GM21515 (cell line): Measurements from ENCODE around the gene PCNX1.
"Not testable (repeated sequence)": the region's sequence is repeated elsewhere in the genome, so short reads cannot be mapped to it uniquely, and the experiment has no call there.

ENCODE experiments used
- ATAC-seq: cut with Tn5 transposase; IDR thresholded peaks from one replicate; pipeline ENCODE4 v1.9.1; 2021; ENCODE audit not compliant: unreplicated experiment

The PCNX1 gene

DNA sequence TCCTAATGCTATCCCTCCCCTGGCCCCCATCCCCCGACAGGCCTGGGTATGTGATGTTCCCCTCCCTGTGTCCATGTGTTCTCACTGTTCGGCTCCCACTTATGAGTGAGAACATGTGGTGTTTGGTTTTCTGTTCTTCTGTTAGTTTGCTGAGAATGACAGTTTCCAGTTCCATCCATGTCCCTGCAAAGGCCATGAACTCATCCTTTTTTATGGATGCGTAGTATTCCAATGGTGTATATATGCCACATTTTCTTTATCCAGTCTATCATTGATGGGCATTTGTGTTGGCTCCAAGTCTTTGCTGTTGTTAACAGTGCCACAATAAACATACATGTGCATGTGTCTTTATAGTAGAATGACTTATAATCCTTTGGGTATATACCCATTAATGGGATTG is 157.5 kb downstream of the PCNX1 start:
- ATAC-seq: not testable (repeated sequence)

DNA sequence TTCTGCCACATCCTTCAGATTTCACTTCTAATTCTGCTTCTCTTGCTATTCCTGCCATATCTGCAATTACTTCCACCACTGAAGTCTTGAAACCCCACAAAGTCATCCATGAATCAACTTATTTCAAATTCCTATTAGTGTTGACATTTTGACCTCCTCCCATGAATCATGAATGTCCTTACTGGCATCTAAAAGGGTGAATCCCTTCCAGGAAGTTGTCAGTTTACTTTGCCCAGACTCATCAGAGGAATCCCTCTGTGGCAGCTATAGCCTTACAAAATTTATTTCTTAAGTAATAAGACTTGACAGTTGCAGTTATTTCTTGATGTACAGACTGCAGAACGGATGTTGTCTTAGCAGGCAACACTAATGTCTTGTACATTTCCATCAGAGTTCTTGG is 162.9 kb downstream of the PCNX1 start:
- no peak for ATAC-seq

DNA sequence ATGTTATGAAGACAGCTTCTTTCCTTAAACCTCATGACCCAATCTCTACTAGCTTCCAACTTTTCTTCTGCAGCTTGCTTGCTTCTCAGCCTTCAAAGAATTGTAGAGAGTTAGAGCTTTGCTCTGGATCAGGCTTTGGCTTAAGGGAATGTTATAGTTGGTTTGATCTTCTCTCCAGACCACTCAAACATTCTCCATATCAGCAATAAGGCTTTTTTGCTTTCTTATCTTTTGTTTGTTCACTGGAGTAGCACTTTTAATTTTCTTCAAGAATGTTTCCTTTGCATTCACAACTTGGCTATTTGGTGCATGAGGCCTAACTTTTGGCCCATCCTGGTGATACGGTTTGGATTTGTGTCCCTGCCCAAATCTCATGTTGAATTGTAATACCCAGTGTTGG is 163.8 kb downstream of the PCNX1 start:
- no peak for ATAC-seq

DNA sequence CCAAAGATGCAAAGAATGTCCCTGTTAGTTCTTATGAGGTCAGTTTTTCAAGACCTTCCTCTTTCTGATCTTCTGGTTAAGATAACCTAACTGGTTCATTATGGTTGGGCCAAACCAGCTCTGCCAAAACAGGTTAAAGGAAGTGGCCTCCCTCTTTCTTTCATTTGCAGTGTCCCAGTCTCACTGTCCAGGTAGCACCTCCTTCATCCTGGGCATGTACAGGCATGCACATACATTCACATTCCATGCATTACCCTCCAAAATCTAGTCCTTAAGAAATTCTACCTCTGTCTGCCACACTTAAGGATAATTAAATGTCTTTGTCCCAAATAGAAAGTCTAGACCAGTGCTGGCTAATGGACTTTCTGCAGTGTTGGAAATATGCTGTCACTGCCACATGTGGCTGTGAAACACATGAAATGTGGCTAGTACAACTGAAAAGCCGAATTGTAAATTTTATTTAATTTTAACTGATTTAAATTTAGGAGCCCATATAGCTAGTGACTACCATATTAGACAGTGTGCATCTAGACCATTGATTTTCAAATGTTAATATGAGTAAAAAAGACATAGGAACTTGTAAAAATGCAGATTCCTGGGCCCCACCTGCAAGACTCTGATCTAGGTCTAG is 169.3 kb downstream of the PCNX1 start:
- ATAC-seq: no peak

GRCh38 chr14:71078500-71078899 is 171.2 kb downstream of the PCNX1 start:
- ATAC-seq: no peak

GRCh38 chr14:71086567-71086966 is 179.3 kb downstream of the PCNX1 start:
- ATAC-seq: no peak

DNA sequence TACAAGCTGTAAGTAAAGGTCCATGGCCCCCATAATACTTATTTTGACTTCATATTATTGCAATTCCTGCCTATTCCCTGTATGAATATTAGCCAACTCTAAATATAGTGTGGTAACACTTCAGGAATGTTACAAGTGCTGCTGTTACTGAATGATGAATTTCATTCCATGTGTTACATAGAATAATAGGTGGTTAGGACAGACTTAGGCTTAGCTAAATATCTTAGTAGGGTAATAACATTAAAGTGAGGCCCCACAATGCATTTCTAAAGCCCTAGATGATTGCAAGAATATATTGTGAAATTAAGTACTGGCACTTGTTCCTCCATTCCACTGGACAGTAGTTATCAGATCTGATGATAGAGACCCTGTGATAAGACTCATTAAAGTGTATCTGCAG is 182.7 kb downstream of the PCNX1 start:
- no peak for ATAC-seq

DNA sequence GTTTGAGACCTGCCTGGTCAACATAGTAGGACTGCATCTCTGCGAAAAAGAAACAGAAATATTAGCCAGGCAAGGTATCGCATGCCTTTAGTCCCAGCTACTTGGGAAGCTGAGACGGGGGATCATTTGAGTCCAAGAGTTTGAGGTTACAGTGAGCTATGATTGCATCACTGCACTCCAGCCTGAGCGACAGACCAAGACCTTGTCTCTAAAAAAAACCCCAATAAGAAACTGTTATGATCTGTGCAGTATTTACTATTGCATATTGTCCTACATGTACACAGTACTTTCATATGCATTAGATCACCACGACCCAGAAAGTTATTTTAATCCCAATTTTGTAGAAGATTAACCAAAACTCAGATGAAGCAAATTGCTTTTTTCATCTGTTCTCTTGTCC is 187.5 kb downstream of the PCNX1 start:
- no peak for ATAC-seq

DNA sequence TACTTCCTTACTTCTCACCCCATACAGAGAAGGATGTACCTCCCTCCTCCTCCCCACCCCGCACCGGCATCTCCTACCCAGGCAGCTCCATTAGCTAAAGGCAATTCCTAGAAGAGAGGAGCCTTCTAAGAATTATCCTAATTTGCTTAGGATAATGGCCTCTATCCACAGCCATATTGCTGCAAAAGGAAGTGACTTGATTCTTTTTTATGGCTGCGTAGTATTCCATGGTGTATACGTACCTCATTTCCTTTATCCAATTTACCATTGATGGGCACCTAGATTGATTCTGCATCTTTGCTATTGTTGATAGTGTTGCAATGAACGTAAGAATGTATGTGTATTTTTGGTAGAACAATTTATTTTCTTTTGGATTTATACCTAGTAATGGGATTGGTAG is 189.7 kb downstream of the PCNX1 start:
- ATAC-seq: no peak

DNA sequence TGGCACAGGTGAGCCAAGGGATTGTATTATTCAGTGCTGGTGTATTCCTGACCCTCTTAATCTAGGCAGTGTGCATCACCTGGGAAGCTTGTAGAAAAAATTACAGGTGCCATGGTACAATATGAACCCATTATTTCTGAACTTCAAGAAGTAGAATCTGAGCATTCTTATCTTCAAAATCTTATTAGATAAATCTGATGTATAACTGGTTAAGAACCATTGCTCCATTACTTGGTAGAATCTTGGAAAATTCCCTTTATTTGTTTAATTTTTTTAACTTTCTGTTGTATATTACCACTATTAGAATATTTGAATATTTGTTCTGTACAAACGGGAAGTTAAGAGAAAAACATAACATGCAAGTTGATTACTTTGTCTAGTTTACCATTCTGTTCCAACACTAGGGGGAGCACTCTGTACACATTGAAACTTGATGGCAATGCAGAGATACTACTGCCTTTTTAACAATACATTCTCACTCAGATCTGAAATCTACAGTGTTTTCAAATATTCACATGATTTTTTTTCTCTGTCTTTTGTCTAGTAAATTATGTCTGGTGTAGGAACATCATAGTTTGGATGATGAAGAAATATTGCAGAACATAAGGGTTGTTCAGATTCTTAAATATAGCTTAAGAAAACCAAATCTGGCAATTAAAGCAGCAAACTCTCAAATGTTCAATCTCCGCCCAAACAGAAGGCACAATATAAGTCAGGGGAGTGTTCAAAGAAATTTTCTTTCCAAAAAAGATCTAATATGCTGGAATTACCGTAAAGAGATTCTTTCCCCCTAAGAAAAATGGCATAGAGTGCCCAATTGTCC is 196.6 kb downstream of the PCNX1 start:
- ATAC-seq: no peak

- ATAC-seq: no peak
These were observed 197.9 kb downstream of the PCNX1 start for GRCh38 chr14:71105177-71105576.

- no peak for ATAC-seq
These were observed 200.7 kb downstream of the PCNX1 start for GRCh38 chr14:71107921-71108320.

GRCh38 chr14:71108398-71109119 is 201.3 kb downstream of the PCNX1 start:
- ATAC-seq: no peak

DNA sequence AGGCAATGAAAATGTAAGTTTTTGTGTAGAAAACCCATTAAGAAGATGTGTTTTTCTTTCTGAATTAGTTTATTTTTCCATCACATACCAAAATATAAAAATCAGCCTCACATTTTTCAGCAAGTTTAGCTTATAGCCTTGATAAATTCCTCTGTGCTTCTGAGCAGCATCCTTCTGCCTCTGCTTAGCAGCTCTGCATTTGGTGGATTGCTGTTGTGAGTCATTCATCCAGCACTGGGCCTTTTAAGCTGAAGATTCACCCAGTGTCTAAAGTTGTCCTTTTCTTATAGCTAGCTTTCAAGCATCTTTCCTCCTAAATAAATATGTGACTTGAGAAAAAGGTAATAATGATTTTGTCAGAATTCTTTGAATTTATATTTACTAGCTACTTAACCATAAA is 206.1 kb downstream of the PCNX1 start:
- no peak for ATAC-seq

- ATAC-seq: no peak
These were observed 207.3 kb downstream of the PCNX1 start for GRCh38 chr14:71114565-71114964.

DNA sequence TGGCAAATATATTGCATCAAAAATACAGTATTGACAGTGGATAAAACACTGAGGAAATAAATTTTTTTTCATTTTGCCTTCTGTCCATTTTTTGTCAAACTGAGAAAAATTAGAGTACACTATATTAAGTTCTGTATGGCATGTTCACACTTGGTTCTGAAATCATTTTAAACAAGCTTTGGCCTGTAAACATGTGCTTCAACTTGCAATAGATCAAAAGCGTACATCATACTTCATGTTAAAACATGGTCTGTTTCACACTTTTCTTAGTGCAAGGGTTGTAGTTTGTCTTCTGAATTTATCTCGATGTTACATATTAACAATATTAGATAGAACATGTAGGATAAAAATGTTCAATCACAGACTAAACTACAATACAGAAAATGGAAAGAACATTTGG is 208.0 kb downstream of the PCNX1 start:
- ATAC-seq: no peak

GRCh38 chr14:71115821-71116567 is 208.7 kb downstream of the PCNX1 start:
- ATAC-seq: no peak

- no peak for ATAC-seq
These were observed 209.4 kb downstream of the PCNX1 start for GRCh38 chr14:71116568-71117122.

DNA sequence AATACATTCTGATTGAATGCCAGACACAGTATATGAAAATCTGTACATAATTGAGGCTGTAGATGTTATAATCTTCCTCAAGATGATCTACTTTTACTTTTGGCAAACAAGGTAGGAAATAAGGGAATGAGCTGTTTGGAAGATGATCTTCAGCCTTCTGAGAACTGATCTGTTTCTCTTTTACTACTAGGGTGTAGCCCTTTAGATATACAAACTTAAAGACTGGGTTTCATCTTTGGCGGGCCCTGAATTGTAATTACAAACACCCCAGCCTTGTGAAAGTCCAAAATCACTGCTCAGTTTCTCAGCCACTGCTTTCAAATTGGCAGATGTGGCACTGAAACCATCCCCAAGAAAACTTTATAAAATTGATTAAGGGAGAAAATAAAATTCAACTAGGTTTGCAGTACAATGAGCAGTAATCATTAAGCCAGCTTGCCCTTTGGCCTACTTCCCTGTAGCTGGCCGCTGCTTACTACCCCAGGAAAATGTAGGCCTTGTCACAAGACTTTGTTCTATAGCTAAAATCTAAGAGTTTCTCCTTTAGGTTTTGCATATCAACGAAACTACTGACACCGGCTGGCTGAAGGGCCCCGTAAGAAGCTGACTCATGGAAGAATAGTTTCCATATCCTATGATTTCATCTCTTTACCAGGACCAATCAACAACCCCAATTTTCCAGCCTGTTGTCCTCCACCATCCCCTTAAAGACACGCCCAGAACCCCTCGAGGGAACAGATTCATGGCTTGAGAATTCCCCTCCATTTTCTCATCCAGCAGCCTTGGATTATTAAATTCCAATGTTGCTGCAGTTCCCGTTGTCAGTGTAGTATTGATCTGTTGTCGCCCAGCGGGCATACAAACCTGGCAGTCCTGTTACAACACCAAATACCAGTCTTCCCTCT is 210.8 kb downstream of the PCNX1 start:
- no peak for ATAC-seq

DNA sequence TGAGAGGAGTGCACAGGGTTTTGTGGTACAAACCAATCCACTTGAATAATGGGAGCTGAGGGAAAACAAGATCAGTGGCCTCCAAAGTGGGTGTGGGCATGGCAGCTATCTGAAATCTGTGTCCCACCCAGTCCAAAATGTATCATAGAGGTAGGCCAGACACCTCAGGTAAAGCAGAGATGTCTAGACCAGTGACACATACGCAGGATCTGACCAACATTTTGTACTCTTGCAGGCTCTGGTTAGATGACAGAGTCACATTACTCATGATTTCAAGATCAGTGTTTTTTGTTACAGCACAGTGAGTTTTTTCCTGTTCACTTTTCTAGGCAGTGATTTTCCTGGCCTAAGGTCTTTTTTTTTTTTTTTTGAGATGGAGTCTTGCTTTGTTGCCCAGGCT is 211.8 kb downstream of the PCNX1 start:
- no peak for ATAC-seq
